SK-N-MC (cell line): Measurements from ENCODE around the gene FSIP1.

ENCODE experiments used
- FOXP2 ChIP-seq: optimal IDR thresholded peaks from 2 replicates; pipeline ENCODE3; 2011; ENCODE audit warnings: mild to moderate bottlenecking, moderate library complexity; ENCODE audit not compliant: insufficient read depth; ENCODE audit errors: extremely low read length, control extremely low read depth
- POLR2AphosphoS5 ChIP-seq: IDR thresholded peaks from 2 replicates; pipeline ENCODE4 v1.6.1; 2012; ENCODE audit warnings: mild to moderate bottlenecking, low read depth, low read length, borderline replicate concordance

- TF ChIP-seq POLR2AphosphoS5 (no peak), FOXP2 (no peak)
Measured at GRCh38 chr15:39627451-39628143, 155.0 kb downstream of the FSIP1 start.
